Spleen (tissue), 3 donors: ENCODE results near the gene CA9.

Experiments
- POLR2A ChIP-seq, 3 donors: fragments of 450-650 bp; IDR thresholded peaks; one replicate each; pipeline ENCODE4 v1.5.1; 2017; ENCODE audit warnings: antibody characterized with exemption in 3 of 3, mild to moderate bottlenecking in 1 of 3
- POLR2AphosphoS5 ChIP-seq, 3 donors: sonication (generic); formaldehyde crosslinking; IDR thresholded peaks; one replicate each; pipeline ENCODE4 v1.5.1; 2017; ENCODE audit warnings: antibody characterized with exemption in 3 of 3

GRCh38 chr9:35711501-35712428, 38.0 kb downstream of the CA9 start:
- no peak for TF ChIP-seq POLR2A (IDR thresholded peaks at IDR 0.05)
- peak in 1 of 3 donors; percentile 24 for TF ChIP-seq POLR2AphosphoS5 (IDR thresholded peaks at IDR 0.05)
